ENCODE data around the gene HERC2.

- TF ChIP-seq CTCF (IDR thresholded peaks at IDR 0.05 in 8 of 11, conservative IDR thresholded peaks at IDR 0.05 in 3 of 11) = no peak
- TF ChIP-seq POLR2A (IDR thresholded peaks at IDR 0.05) = no peak
Observed at GRCh38 chr15:28114721-28115622, 207.0 kb downstream of the HERC2 start.

Measured in spleen (tissue), 7 donors.